GM04503 (cell line): ENCODE measurements around the gene TRMT11.
"Not testable (repeated sequence)": the region's sequence is repeated elsewhere in the genome, so short reads cannot be mapped to it uniquely, and the experiment has no call there.

ENCODE experiments used
- DNase-seq: peaks from one replicate; pipeline ENCODE4 v3.0.0-alpha.2; 2012; ENCODE audit warnings: low read depth

Gene TRMT11

GRCh38 chr6:125986301-125987025 is at the start of gene TRMT11:
TRMT11 (plus strand) TSS chr6:125986540; CDS start chr6:125986551, 11 bp downstream.
- DNase-seq, result peak; percentile 38

- DNase-seq, result no peak
These were observed 47.3 kb upstream of the TRMT11 start for GRCh38 chr6:125939026-125939425.

DNA sequence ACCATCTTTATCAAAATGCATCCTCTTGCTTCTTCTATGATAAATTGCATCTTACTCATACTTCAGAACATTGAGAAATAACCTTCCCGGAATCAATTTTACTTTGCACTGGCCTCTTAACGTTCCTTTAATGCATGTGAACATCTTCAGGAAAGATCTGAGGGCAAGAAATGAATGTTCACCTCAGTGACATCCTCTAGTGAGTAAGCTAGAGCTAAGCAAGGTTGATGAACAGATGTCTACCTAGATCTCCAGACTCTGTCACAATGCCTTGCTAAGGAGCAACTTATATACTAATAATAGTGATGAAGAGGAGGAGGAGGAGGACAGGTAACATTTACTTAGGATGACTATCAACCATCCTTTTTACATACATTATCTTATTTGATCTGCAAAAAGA is 46.5 kb upstream of the TRMT11 start:
- no peak for DNase-seq

GRCh38 chr6:125940247-125941041 is 45.9 kb upstream of the TRMT11 start:
- no peak for DNase-seq

DNA sequence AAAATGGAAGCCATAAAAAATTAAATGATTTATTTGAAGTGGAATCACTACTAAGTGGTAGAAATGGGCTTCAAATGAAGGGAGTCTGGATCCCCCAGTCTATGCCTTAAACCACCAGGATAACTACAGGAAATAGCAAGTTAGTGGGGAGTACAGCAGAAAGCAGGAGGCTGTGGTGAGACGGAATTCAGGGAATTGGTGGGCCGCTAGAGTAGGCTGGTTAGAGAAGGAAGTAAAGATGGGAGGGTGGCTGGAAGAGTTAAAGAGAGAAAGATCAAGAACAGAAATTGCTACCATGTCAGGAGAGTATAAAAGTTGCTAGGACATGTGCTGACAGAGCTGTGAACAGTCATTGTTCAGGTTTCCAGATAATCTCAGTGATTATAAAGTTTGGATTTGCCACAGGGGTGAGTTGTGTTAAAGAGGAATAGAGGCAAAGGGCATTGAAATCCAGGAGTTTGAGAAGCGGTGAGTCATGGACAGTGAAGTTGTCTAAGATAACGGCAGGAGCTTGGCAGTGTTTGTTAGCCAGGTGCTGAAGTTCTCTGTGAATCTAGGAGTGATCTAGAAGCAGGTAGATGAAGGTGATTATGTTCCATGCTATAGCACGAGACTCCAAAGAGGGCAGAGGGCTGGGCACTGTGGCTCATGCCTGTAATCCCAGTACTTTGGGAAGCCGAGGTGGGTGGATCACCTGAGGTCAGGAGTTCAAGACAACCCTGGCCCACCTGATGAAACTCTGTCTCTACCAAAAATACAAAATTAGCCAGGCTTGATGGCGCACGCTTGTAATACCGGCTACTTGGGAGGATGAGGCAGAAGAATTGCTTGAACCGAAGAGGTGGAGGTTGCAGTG is 43.4 kb upstream of the TRMT11 start:
- no peak for DNase-seq

GRCh38 chr6:125943528-125944433 is 42.6 kb upstream of the TRMT11 start:
- no peak for DNase-seq

- peak; percentile 31 for DNase-seq
These were observed 41.9 kb upstream of the TRMT11 start for GRCh38 chr6:125944434-125944816.

DNA sequence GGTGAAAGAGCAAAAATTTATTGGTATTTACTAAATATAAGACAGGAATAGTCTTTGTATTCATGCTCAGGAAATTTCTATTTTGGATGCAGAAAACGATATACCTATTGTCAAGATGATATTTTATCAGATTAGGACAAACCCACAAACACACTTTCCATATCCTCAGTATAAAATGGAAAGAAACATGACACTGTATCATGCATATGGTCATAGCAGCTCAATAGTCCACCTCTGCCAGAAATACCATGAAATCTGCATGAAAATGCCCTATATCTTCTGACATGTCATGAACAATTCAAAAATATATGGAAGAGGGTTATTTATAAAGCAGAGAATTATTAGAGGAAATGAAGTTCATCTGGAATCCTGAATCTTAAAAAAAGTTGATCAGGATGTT is 41.4 kb upstream of the TRMT11 start:
- DNase-seq, result no peak

DNA sequence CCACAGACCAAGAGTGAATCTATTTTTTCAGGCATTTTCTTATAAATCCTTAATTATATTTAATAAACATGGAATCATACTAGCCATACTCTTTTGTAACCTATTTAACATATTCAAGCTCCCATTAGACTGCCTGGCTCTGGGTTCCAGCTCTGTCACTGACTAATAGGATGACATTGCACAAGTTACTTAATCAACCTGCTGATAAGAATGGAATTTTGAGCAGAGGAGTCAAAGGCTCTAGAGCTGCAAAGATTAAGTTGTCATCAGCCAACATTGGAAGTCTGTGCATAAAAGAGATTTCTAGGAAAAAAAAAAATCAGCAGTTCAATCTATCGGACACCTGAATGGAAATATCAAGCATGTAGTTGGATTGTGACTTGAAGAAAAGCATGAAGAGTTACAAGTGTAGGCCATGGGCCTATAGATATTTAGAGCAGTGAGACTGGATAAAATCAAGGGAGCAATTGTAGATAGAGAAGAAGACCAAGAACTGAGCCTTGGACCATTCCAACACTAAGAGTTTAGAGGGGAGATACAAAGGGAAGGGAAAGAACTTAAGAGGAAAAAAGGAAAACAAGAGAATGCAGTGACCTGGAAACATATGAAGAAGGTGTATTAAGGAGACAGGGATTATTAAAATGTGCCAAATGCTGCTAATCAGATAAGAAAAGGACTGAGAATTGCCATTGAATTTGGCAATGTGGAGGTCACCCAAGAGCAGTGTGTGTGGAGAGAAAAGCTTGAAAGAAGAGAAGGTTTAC is 40.8 kb upstream of the TRMT11 start:
- DNase-seq, result no peak

DNA sequence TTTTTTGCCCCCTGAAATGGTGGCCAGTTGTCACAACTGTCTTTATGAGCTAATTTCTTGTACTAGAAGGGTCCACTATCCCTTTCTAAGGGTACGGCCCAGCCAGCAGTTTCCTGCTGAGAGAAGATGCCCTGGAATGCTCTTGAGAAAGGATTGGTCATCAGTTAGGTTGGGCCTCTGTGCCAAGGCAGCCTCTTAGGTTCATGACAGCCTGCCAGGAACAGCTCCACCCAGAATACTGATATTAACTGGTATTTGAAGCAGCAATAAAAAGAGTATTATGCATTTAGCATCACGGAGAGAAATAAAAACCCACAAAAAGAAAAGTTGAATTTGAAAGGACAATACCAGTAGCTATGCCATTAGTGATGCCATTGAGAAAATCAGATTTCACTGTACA is 38.7 kb upstream of the TRMT11 start:
- no peak for DNase-seq

- no peak for DNase-seq
These were observed 37.9 kb upstream of the TRMT11 start for GRCh38 chr6:125948455-125948854.

DNA sequence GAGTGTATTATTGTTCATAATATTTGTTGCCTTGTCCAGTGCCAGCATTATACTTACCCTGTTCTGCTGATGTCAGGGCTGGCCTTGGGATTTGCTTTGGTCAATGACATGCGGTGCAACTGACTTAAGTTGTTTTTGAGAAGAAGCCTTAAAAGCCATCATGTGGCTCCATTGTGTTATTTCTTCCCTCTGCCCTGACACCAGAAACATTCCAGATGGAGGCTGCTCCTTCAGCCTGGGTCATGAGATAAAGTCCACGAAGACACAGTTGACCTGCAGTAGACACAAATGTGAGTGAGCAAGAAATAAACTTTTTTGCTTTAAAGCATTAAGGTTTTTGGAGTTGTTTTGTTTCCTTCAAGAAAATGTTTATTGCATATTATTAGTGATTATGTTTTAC is 37.3 kb upstream of the TRMT11 start:
- DNase-seq, result no peak

DNA sequence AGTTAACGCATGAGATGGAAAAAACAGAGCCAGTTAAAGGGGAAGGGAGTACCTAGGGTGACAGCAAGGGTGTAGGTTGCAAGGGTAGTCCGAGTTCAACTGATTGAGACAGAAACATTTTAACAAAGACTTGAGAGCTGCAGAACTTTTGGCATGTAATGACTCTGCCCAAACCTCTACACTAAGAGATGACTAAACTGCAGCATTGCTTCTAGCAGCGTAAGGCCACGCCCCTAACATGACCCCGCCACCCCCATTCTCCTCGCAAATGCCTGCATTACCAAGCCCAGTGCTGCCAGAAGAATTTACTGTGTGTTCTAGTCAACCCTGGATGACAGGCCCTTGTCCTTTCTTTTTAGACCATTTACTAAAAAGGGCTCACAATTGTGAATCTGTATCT is 36.0 kb upstream of the TRMT11 start:
- no peak for DNase-seq

DNA sequence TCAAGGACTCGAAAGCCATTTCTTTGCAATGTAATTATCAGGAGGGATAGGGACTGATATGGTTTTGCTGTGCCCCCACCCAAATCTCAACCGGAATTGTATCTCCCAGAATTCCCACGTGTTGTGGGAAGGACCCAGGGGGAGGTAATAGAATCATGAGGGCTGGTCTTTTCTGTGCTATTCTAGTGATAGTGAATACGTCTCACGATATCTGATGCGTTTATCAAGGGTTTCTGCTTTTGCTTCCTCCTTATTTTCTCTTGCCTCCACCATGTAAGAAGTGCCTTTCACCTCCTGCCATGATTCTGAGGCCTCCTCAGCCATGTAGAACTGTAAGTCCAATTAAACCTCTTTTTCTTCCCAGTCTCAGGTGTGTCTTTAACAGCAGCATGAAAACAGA is 35.6 kb upstream of the TRMT11 start:
- DNase-seq, result not testable (repeated sequence)

DNA sequence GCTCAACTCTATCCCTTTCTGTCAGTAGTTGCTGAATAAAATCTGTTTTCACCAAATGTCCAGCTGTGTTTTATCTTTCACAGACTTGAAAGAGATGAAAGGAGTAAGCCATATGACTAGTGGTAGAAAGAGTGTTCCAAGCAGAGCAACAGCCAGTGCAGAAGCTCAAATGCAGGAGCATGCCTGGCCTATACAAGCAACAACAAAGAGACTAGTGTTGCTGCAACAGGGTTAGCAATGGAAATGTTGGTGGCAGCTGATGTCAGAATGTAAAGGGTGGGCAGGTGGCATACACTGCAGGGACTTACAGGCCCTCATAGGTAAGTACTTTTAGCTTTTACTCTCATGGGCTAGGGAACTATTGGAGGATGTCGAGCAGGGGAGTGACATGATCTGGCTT is 35.0 kb upstream of the TRMT11 start:
- DNase-seq, result no peak

DNA sequence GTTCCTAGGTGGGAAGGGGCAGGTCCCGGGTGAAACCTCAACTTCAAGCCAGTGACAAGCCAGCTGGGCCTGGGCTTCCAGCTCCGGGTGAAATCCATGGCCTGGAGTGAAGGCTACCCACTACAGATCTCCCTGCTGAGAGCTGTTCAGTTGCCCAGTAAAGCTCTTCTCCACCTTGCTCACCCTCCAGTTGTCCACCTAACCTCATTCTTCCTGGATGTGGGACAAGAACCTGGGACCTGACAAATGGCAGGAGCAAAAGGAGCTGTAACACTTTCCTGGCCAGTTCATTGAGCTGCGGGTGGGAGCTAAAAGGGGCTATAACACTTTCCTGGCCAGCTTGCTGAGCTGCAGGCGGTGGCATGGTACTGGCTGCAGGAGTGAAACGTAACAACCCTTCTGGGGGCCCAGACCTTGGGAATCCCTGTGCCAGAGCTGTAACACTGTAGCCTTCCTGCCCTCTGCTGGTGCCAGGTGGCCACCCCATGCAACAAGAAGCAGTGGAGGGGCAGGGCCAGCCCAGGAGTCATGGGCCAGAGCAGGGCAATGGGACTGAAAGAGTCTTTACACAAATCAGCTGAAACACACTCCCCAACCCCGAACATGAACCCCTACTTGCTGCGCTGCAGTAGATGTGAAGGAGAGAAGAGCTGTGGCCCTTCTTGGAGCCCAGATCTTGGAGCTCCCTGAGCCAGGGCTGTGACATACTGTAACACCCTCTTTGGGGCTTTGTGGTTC is 33.4 kb upstream of the TRMT11 start:
- no peak for DNase-seq

- no peak for DNase-seq
These were observed 32.9 kb upstream of the TRMT11 start for GRCh38 chr6:125953502-125953875.

- DNase-seq, result no peak
These were observed 31.5 kb upstream of the TRMT11 start for GRCh38 chr6:125954735-125955339.

- DNase-seq, result no peak
These were observed 30.4 kb upstream of the TRMT11 start for GRCh38 chr6:125955973-125956372.
